GM12891 (cell line): Measurements from ENCODE around the gene PIM2.

Experiments
- PAX5 ChIP-seq: IDR thresholded peaks from 2 replicates; pipeline ENCODE4 v1.6.1; 2011; ENCODE audit warnings: low read length, moderate library complexity, mild to moderate bottlenecking; ENCODE audit not compliant: insufficient read depth, severe bottlenecking
- POLR2A ChIP-seq: IDR thresholded peaks from 2 replicates; pipeline ENCODE4 v1.6.1; 2011; ENCODE audit warnings: low read depth, low read length, control low read depth
- POLR2AphosphoS5 ChIP-seq: IDR thresholded peaks from 2 replicates; pipeline ENCODE4 v1.6.1; 2011; ENCODE audit warnings: low read depth, low read length, control low read depth
- POU2F2 ChIP-seq: IDR thresholded peaks from 2 replicates; pipeline ENCODE4 v1.6.1; 2011; ENCODE audit warnings: low read depth, mild to moderate bottlenecking, control low read depth, low read length, moderate library complexity
- SPI1 ChIP-seq: IDR thresholded peaks from 2 replicates; pipeline ENCODE4 v1.6.1; 2011; ENCODE audit warnings: low read depth, low read length, control low read depth
- TAF1 ChIP-seq: IDR thresholded peaks from 2 replicates; pipeline ENCODE4 v1.6.1; 2011; ENCODE audit warnings: low read depth, low read length, control low read depth

DNA sequence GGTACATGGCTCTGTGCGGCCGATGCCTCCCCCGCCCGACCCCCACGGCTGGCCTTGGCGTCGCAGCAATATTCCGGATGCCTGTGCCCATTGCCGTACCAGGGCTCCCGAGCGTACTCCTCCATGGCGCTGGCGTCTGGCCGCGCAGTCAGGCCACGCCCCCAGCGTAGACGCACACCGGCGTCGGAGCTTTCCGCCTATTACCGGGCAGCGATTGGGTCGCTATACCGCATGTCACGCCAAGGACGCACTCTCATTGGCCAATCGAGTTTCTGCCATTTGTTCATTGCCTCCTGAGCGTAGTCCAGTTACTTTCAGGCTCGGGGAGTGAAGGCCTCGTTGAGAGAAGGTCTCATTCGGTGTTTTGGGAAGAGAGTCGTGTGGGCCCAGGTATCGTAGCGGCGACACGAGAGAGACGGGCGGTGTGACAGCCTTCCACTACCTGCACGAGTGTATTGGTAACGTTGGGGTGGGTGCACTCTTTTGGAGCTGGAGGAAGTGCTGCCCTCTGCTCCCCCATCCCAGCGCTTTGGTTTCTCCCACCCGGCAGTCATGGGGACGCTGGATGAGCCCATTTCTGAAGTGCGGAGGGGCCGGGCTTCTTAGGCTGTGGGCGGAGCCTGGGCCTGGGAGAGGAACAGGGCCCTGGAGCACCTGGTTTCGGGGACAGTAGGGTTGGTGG lies 21.1 kb downstream of the PIM2 start, which contains the start of the genes PQBP1 and TIMM17B:
- 0 out of 2 replicates have a peak, but pooled peaks have one; percentile 33 for TF ChIP-seq TAF1
- peak; percentile 64; the same call in 1 of the 2 replicates for TF ChIP-seq POLR2AphosphoS5
- TF ChIP-seq POLR2A: peak; percentile 90
- peak; percentile 55 for TF ChIP-seq SPI1
- TF ChIP-seq POU2F2: no peak
- TF ChIP-seq PAX5: no peak
